Measurements from ENCODE around the gene FAM120B.

- TF ChIP-seq, protein P1, sequence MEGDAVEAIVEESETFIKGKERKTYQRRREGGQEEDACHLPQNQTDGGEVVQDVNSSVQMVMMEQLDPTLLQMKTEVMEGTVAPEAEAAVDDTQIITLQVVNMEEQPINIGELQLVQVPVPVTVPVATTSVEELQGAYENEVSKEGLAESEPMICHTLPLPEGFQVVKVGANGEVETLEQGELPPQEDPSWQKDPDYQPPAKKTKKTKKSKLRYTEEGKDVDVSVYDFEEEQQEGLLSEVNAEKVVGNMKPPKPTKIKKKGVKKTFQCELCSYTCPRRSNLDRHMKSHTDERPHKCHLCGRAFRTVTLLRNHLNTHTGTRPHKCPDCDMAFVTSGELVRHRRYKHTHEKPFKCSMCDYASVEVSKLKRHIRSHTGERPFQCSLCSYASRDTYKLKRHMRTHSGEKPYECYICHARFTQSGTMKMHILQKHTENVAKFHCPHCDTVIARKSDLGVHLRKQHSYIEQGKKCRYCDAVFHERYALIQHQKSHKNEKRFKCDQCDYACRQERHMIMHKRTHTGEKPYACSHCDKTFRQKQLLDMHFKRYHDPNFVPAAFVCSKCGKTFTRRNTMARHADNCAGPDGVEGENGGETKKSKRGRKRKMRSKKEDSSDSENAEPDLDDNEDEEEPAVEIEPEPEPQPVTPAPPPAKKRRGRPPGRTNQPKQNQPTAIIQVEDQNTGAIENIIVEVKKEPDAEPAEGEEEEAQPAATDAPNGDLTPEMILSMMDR (IDR thresholded peaks at IDR 0.05; ENCODE audit: low read length) = no peak
- TF ChIP-seq EZH2 (IDR thresholded peaks at IDR 0.05; ENCODE audit: borderline replicate concordance, low read length) = no peak
These were observed 47.3 kb upstream of the FAM120B start for GRCh38 chr6:170259278-170259677.
